NOMO-1 treated with dmso at 0.1 percent for 144 hours (cell line): ENCODE measurements around the gene ZSWIM6.

ENCODE experiments used
- DNase-seq: peaks from one replicate; lab custom pipeline; 2025; ENCODE audit not compliant: unreplicated experiment; lab: John Stamatoyannopoulos, UW

The ZSWIM6 gene

DNA sequence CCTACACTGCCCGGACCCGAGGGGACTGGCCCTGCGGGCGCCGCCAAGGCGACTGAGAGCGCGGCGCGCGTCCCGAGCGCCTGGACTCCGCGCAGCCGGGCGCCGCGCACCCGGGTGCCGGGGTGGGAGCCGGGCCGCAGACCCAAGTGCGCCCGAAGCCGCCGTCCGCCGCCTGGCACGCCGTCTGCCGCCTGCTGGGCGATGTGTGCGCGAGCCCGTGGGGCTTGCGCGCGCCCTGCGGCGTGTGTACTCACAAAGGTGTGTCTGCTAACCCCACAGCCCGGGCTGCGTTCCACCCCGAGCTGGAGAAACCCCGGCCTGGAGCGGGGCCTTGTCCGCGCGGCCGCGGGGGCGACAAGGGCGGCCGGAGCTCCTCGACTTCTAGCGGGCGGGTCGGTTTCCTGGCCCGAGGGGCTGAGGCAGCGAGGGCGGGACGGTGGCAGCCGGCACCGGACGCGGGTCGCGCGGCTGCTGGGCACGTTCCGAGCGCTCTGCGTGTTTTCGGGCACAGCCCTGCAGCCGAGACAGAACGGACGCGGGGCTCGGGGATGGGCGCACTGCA is 1.1 kb upstream of the ZSWIM6 start:
- DNase-seq: peak; percentile 52

DNA sequence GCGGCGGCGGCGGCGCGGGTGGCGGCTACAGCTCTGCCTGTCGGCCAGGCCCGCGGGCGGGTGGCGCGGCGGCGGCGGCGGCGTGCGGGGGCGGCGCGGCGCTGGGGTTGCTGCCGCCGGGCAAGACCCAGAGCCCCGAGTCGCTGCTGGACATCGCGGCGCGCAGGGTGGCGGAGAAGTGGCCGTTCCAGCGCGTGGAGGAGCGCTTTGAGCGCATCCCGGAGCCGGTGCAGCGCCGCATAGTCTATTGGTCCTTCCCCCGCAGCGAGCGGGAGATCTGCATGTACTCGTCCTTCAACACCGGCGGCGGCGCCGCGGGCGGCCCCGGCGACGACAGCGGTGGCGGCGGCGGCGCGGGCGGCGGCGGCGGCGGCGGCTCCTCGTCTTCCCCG is 296 bp downstream of the ZSWIM6 start:
- no peak for DNase-seq

DNA sequence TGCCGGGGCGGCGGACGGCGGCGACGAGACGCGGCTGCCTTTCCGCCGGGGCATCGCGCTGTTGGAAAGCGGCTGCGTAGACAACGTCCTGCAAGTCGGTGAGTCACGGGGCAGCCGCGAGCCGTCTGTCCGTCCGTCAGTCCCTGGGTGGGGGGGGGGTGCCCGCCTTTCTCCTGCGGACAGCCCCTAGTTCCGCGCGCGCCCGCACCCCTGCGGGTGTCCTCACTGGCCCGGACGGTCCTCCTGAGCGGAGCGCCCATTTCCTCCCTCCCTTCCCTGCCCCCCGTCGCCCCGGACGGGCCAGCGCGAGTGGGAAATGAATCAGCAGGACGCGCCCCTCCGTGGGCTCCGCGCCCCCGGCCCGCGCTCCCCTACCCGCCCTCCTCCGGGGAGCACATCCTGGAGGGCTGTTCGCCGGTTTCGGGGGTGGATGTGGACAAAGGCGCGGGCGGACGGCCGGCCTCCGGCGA is 828 bp downstream of the ZSWIM6 start:
- DNase-seq: no peak

DNA sequence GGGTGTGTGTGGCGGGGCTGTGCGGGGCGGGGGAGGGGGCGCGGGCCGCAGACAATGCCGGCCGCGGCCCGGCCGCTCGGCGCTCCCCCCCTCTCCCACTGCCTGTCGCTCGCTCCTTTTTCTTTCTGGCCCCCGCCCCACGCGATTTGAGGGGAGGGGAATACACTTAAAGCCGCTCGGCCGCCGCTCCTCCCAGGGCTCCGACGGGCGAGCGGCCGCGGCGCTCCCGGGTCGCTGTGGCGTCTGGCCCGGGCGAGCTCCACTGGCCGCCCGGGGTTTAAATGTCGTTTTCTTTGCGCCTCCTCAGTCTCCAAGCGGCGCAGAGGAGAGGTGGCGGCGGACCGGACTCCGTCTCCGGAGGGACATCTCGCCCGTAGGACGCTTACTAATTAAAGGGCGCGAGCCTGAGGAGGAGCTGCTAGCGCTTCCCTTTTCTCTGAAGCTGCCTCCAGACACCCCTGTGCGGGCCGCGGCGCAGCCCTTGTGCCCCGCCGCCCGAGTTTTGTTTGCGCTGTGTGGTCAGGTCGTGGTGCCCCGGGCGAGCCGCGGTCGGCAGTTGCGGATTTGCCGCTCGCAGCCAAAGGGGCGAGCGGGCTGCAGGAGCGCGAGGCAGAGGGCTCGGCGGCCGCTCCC is 1.4 kb downstream of the ZSWIM6 start:
- DNase-seq: peak; percentile 71

DNA sequence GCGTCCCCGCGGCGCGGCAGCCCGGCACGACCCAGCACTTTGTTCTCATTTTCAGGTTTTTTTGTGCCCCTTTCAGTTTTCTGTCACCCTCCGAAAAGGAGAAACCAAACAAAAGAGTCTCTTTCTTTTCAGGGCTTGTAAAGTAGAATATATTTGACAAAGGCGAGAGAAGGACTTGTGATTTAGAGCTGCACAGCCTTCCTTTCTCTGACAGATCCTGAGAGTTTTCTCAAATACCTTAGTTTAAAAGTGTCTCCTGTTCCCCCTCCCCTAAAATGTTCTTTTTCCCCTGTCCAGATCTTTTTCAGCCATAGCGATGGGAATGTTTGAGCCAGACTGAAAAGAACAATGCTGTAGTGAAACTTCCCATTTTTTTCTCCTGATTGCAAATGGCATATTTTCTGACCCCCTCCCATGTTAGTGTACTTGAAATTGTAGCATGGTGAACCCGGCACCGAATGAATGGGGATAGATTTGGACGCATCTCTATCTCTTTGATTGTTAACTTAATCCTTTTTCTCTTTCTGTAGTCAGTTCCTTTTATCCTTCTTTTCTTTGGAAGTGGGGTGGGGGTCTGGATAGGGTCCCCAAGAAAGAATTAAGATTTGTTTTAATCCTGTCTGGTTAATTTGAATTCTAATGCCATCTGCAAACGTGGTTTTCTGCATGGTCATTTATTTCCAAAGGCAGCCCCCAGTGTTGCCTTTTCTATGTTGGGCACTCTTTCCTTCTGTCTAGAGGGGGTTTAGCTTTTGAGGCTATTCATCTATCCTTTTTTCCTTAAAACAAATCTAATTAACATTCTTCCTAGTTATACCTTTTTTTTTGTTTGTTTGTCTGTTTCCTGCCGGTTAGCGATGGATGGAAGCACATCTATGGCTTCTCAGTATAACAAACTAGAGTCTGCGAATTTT is 2.2 kb downstream of the ZSWIM6 start:
- no peak for DNase-seq

DNA sequence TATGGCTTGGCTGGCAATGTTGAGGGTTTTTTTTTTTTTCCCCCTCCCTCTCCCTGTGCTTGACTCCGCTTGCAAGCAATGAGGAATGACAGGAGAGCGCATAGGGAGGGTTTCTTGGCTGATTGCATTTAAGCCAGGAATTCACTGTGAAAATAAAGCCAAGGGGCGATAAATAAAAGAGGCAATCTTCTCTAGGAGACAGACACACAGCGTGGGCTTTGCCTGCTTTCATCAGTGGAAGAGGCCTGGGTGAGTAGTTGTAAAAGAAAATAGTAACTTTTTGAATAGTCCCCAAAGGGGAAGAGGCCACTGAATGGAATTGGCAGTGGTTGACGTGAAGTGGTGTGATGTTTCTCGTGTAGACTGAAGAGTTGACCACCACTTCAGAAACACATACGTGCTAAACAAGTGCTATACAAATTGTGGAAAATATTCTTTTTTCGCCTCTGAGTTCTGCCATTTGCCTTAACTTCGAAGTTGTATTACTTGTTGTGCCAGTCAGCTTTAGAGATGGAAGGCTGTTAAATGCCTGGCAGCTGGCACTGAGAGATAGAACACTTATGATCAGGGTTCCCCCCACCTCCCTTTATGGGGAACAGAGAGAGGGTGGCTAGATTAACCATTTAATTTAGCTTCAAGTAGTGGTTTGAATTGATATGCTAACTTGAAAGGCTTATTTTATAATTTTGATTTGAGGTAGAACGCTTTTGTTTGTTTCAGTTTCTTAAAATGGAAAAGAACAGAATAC is 3.0 kb downstream of the ZSWIM6 start:
- no peak for DNase-seq

DNA sequence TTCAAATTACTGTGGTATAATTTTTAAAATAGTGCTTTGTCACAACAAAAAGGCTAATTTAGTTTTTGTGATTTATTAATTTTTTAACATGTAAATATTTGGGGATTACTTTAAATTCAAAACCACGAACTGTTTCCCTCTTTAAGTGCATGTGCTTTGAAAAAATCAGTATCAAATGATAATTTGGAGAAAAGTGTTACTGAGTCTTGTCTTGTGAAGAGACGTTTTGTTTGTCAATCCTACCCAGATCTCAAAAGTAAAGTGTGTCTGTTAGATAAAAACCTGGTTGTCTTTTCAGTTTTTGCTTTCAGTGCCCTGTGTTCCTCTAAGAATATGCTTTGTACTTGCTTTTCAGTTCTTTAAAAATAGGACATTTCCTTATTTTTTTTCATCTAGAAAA is 7.7 kb downstream of the ZSWIM6 start:
- DNase-seq: no peak

DNA sequence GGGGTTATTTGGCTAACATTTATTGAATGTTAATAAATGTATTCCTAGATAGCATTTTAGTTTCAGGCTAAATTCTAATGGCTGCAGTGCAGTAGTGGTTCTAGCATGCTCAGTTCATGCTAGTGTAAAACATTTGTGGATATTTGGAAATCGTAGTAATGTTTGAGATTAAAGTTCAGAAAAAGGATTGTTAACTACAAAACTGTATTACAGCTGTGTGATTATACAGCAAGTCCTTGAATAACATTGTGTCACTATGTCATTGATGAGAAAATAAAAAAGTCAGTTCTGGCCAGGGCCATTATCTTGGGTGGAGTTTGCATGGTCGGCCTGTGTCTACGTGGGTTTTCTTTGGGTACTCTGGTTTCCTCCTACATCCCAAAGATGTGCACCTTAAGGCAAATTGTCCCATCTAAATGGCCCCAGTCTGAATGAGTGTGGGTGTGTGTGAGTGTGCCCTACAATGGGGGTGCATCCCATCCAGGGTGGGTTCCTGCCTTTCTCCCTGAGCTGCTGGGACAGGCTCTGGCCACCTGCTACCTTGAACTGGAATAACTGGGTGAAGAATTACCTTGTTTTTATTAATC is 8.8 kb downstream of the ZSWIM6 start:
- no peak for DNase-seq

DNA sequence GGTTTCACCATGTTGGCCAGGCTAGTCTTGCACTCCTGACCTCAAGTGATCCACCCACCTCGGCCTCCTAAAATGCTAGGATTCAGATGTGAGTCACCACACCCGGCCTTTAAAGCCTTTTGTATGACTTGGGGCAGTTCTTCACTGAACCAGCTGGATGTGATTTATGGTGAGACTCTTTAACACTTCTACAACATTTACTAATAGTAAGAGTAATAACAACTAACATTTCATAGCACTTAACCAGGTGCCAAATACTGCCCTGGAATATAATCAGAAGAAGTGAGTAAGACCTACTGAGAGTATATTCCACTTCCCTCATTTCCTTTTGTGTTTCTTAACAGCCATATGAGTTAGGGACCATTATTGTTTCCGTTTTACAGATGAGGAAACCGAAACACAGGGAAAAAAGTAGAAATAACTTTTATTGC is 10.0 kb downstream of the ZSWIM6 start:
- DNase-seq: peak; percentile 28

DNA sequence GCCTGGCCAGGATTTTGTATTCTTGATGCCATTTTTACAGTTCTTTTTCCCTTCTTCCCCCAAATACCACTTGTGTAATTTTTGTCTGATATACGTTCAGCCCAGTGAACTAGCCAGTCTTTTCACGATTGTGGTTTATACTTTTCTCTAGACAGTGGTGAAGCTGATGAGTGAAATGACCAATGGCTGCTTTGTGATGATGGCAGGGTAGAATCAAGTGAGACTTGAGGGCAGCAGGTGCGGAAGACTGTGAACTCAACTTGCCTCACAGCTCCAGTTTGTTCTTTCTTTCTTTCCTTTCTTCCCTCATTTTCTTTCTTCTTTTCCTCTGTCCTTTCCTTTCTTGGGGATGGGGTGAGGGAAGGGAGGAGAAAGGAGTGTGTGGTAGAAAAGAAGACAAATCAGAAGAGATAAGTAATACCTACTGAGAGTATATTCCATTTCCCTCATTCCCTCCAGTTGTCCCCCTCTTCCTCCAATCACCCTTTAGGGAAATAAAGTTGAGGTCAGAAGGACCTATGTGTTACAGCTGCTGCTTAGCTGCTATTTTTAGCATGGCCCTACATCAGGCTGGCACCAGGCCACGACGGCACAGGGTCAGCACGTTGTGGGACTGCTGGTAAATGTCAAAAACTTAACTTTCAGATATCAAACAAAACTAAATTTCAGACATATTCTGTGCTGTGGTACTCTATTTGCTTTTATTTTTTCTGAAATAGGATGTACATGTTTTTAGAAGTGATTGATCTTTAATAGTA is 12.3 kb downstream of the ZSWIM6 start:
- DNase-seq: no peak

DNA sequence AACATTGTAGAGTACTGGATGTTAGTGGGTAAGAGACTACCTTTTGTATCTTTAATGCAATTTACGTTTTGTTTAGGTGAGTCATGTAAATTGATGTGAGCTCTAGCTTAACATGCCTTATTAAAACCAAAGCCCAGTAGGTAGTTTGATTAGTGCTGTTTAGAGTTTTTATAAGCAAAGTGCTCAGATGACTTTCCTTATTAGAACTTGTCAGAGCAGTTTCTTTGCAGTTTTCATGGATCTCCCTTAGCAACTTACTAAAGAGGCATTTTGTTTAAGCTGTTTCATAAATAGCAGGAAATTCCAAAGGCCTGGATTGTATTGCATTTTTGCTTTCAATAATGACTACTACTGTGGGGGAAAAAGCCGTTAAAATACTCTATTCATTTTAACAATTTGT is 14.5 kb downstream of the ZSWIM6 start:
- DNase-seq: no peak

DNA sequence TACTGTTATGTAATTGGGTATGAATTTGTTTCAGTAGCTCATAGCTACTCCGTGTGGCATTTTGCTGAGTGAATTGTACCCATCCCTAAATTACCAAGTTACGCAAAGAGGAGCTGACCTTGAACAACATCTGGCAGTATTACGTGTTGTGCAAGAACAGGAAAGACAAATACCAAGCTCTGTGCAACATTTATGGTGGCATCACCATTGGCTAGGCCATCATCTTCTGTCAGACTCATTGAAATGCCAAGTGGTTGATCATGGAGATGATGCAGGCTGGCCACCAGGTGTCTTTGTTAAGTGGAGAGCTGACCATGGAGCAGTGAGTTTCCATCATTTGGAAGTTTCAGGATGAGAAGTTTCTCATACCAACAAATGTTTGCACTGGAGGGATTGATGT is 15.0 kb downstream of the ZSWIM6 start:
- DNase-seq: peak; percentile 31

DNA sequence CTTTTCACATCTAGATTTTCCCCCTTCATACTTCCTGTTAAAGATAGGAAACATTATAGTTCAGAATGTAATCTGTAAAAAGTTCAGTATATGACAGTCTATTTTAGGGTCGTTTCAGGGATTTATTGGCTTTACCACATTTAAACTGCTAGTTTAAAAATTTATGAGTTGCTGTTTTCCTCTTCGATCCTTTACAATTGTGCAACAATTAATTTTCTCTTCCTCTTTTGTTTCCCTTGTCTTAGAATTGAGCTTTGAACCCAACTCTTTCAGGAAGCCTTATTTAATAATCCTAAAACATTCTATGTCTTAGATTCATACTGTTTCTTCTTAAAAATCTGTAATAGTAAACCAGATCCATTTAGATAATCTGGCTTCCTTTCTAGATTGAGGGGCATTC is 16.4 kb downstream of the ZSWIM6 start:
- peak; percentile 58 for DNase-seq

DNA sequence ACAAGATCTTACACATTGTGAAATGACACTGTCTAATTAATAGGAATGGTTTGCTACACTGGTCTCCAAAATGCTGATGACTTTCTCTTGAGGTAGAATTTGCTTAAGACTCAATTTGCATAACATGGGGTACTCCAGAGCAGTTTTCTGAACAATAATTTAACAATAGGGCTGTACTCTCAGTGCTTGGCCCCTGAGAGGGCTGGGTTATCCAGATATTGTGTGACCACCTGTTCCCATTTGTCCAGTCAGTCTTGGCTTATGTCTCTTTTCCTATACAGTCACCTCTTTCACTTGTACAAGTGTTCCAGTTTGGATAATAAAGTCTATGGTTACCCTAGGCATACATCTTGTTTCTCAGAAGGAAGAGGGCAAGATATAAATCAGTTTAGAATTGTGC is 17.9 kb downstream of the ZSWIM6 start:
- DNase-seq: no peak

DNA sequence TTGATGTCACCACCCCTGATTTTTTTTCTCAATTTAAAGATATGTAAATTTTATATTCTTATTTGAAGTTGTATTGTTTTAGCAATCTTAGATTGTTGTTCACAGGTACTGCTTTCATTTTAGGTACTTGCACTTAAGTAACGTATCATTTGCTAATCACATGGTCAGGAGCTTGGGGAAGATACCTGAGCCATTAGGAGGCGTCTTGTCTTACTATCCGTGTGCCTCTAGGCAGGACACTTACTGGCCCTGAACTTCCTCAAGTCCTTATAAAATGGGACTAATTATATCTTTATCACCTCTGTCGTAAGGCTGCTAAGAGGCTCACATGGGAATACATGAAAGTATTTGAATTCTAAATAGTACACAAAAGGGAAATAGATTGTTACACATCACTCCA is 18.5 kb downstream of the ZSWIM6 start:
- DNase-seq: no peak

DNA sequence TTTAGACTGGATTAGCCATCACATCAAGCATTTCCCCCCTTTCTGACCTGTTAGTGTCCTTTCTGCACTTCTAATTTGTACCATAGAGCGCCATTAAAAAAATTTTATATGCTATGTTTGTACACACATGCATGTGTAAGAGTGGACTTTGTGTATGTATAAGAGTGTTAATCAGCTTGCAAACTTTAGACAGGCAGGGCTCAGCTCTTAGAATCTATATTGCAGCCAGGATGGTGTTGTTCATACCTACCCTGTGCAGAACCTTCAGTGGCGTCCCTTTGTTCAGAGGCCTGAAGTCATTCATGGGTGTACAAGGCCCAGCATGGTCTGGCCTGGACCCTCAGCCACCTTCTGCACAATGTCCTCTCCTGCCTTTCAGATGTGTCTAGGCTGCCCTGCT is 19.7 kb downstream of the ZSWIM6 start:
- no peak for DNase-seq

DNA sequence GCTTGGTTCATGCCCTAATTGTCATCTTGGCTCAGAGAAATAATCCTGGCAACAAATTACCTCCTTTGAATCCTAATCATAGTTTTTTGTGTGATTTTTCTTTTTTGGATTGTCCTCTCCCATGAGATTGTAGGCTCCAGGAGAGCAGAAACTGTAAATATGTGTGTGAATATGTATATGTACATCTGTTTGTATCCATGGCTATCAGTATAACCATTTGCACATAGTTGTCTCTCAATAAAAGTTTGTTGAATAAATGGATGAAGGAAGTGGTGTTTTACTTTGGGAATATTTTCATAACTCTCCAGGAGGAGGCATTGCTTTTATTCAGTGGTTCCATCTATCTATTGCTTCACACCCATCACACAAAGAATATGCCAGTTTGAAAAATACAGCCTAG is 20.1 kb downstream of the ZSWIM6 start:
- DNase-seq: no peak

DNA sequence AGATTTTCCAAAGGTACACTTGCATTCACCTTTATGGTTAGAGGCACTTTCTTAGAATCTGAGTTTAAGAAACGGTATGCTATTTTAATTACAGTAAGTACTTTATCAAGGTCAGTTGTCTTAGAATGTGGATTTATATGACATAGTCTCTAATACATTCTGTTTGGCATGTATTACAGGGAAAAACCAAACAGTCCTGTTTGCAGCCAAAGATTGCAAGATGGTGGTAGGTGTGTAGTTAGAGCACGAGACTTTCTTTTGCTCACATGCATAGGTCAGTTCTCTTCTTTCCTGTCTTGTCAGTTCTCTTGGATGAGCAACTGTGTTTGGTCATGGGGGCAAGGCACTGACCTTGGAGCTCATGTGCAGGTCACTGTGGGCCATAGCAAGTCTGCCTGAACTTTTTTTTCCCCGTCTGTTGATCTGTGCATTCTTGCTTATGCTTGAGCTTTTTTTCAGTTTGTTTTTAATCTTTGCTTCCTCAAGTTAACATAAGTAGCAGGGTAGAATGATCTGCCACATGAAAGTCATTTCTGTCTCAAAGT is 20.6 kb downstream of the ZSWIM6 start:
- no peak for DNase-seq

DNA sequence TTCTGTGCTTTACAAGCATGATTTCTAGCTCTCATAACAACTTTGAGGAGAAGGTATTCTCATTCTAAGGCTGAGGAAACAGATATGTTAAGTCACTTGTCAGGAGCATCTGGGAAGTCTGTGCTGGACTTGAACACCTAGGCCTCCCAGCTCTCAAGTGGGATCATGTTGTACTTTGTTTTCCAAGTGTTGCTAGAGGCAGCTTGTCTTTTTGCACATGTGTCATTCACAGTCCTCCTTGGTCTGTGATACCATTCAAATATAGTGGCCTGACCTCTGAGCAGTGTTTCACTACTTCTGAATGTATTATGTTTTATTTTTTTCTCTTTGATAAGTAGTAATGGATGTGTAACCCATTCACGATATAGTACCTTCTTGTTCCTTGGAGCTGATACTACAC is 21.2 kb downstream of the ZSWIM6 start:
- no peak for DNase-seq

DNA sequence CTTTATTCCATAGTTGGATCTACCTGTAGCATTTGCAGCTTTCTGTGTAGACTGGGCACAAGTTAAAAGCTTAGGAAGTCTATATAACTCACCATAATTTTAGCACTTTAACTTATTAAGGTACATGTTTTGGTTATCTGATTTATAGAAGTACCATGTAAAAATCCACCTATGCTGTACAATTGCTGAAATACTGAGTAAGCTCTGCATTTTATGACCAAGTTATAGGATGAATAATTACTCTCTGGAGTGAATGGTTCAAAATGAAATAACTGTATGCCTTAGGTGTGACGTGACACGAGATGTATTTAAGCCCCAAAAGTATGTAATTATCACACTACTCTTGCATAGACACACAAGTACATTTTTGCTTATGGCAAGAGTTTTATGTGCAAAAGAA is 22.1 kb downstream of the ZSWIM6 start:
- DNase-seq: no peak
